H9 (cell line): Measurements from ENCODE around the gene GID8. TPM values are rescaled to one million over a fixed set of nuclear protein-coding genes. Genes with fewer than 3 reads are reported as not detected.
A peak's percentile ranks its signal among the peaks of the same experiment; 100 is the strongest.

Experiments used
- DNase-seq: peaks from one replicate; pipeline ENCODE4 v3.0.0-alpha.2; 2017
- H2AFZ ChIP-seq: one replicate; pipeline ENCODE4 v1.6.1; 2013; ENCODE audit warnings: mild to moderate bottlenecking, low read length, control low read depth, moderate library complexity
- H2AK5ac ChIP-seq: 2 replicates; pipeline ENCODE4 v1.6.1; 2013; ENCODE audit warnings: low read length, control low read depth, mixed read lengths; ENCODE audit not compliant: insufficient read length
- H2BK120ac ChIP-seq: one replicate; pipeline ENCODE4 v1.6.1; 2013; ENCODE audit warnings: low read depth, mild to moderate bottlenecking, low read length, control low read depth, inconsistent platforms; ENCODE audit not compliant: poor library complexity, severe bottlenecking
- H2BK12ac ChIP-seq: 2 replicates; pipeline ENCODE4 v1.6.1; 2013; ENCODE audit warnings: low read length, control low read depth, mixed read lengths, low read depth; ENCODE audit not compliant: insufficient read length
- H2BK15ac ChIP-seq: 2 replicates; pipeline ENCODE4 v1.6.1; 2013; ENCODE audit warnings: low read depth, low read length, control low read depth
- H2BK20ac ChIP-seq: one replicate; pipeline ENCODE4 v1.6.1; 2013; ENCODE audit warnings: low read depth, mild to moderate bottlenecking, low read length, control low read depth, inconsistent platforms; ENCODE audit not compliant: poor library complexity, severe bottlenecking
- H2BK5ac ChIP-seq: 2 replicates; pipeline ENCODE4 v1.6.1; 2013; ENCODE audit warnings: low read length, control low read depth, mixed read lengths; ENCODE audit not compliant: insufficient read length
- H3K14ac ChIP-seq: 2 replicates; pipeline ENCODE4 v1.6.1; 2013; ENCODE audit warnings: low read length, control low read depth; ENCODE audit not compliant: insufficient read depth
- H3K18ac ChIP-seq: 2 replicates; pipeline ENCODE4 v1.6.1; 2013; ENCODE audit warnings: low read depth, mild to moderate bottlenecking, mixed read lengths, low read length, control low read depth; ENCODE audit not compliant: insufficient read length
- H3K23ac ChIP-seq: 2 replicates; pipeline ENCODE4 v1.6.1; 2013; ENCODE audit warnings: low read length, control low read depth, mixed read lengths, low read depth; ENCODE audit not compliant: insufficient read length
- H3K23me2 ChIP-seq: 2 replicates; pipeline ENCODE4 v1.6.1; 2013; ENCODE audit warnings: low read depth, mild to moderate bottlenecking, mixed read lengths, low read length, control low read depth; ENCODE audit not compliant: insufficient read length, poor library complexity, severe bottlenecking
- H3K27ac ChIP-seq: 2 replicates; pipeline ENCODE4 v1.5.1; 2013; ENCODE audit warnings: low read length, control low read depth, mixed read lengths, low read depth; ENCODE audit not compliant: insufficient read length
- H3K27me3 ChIP-seq: 2 replicates; pipeline ENCODE4 v1.6.1; 2013; ENCODE audit warnings: low read length, control low read depth, inconsistent platforms; ENCODE audit not compliant: insufficient read depth
- H3K4ac ChIP-seq: 2 replicates; pipeline ENCODE4 v1.6.1; 2013; ENCODE audit warnings: low read depth, mild to moderate bottlenecking, control low read depth, inconsistent platforms, low read length, moderate library complexity
- H3K4me1 ChIP-seq: 2 replicates; pipeline ENCODE4 v1.6.1; 2013; ENCODE audit warnings: low read length, control low read depth, inconsistent platforms; ENCODE audit not compliant: insufficient read depth
- H3K4me2 ChIP-seq: 2 replicates; pipeline ENCODE4 v1.6.1; 2013; ENCODE audit warnings: low read length, control low read depth, mixed read lengths; ENCODE audit not compliant: insufficient read length, insufficient read depth
- H3K56ac ChIP-seq: 2 replicates; pipeline ENCODE4 v1.6.1; 2013; ENCODE audit warnings: low read depth, mild to moderate bottlenecking, mixed read lengths, low read length, control low read depth; ENCODE audit not compliant: insufficient read length
- H3K79me1 ChIP-seq: 2 replicates; pipeline ENCODE4 v1.6.1; 2013; ENCODE audit warnings: low read depth, mild to moderate bottlenecking, moderate library complexity, low read length, control low read depth, inconsistent platforms; ENCODE audit not compliant: insufficient read depth, poor library complexity, severe bottlenecking
- H3K79me2 ChIP-seq: 2 replicates; pipeline ENCODE4 v1.6.1; 2013; ENCODE audit warnings: low read length, control low read depth, inconsistent platforms; ENCODE audit not compliant: insufficient read depth
- H3K9ac ChIP-seq: 2 replicates; pipeline ENCODE4 v1.6.1; 2013; ENCODE audit warnings: low read length, control low read depth, mixed read lengths; ENCODE audit not compliant: insufficient read length; ENCODE audit errors: extremely low read depth
- H3K9me3 ChIP-seq: one replicate; pipeline ENCODE4 v1.6.1; 2013; ENCODE audit warnings: low read depth, low read length, inconsistent platforms; ENCODE audit not compliant: control insufficient read depth
- H3T11ph ChIP-seq: one replicate; pipeline ENCODE4 v1.6.1; 2013; ENCODE audit warnings: mild to moderate bottlenecking, low read length, control low read depth, inconsistent platforms
- H4K20me1 ChIP-seq: one replicate; pipeline ENCODE4 v1.6.1; 2013; ENCODE audit not compliant: control insufficient read depth, insufficient read length, insufficient read depth
- H4K5ac ChIP-seq: 2 replicates; pipeline ENCODE4 v1.6.1; 2013; ENCODE audit warnings: low read depth, mild to moderate bottlenecking, mixed read lengths, low read length, control low read depth; ENCODE audit not compliant: insufficient read length
- H4K8ac ChIP-seq: replicated peaks from 2 replicates; pipeline ENCODE4 v1.6.1; 2013; ENCODE audit warnings: low read length, control low read depth, mixed read lengths, low read depth; ENCODE audit not compliant: insufficient read length
- H4K91ac ChIP-seq: 2 replicates; pipeline ENCODE4 v1.6.1; 2013; ENCODE audit warnings: low read depth, mild to moderate bottlenecking, moderate library complexity, mixed read lengths, low read length, control low read depth; ENCODE audit not compliant: insufficient read length
- H3K27ac Mint-ChIP-seq, 3 experiments: 2 replicates in 2 of 3; 3 replicates in 1 of 3; pipeline ENCODE4 v1.8.0; 2020 to 2021; ENCODE audit warnings: mixed read lengths in 3 of 3, mild to moderate bottlenecking in 1 of 3, moderate library complexity in 1 of 3
- H3K27me3 Mint-ChIP-seq: 2 replicates; pipeline ENCODE4 v1.8.0; 2021; ENCODE audit warnings: low read depth, mild to moderate bottlenecking, moderate library complexity, mixed read lengths
- H3K36me3 Mint-ChIP-seq, 3 experiments: 2 replicates in 2 of 3; 3 replicates in 1 of 3; pipeline ENCODE4 v1.8.0; 2020 to 2021; ENCODE audit warnings: low read depth in 3 of 3, mixed read lengths in 3 of 3; ENCODE audit not compliant: insufficient read depth in 1 of 3
- H3K4me1 Mint-ChIP-seq, 2 experiments: 2 replicates each; pipeline ENCODE4 v1.8.0; 2020; ENCODE audit warnings: mixed read lengths in 2 of 2
- H3K4me3 Mint-ChIP-seq, 2 experiments: 2 replicates in 1 of 2; 3 replicates in 1 of 2; pipeline ENCODE4 v1.8.0; 2020 to 2021; ENCODE audit warnings: mild to moderate bottlenecking in 2 of 2, mixed read lengths in 2 of 2, moderate library complexity in 1 of 2
- H3K9me3 Mint-ChIP-seq, 2 experiments: 2 replicates in 1 of 2; 3 replicates in 1 of 2; pipeline ENCODE4 v1.8.0; 2020; ENCODE audit warnings: mild to moderate bottlenecking in 2 of 2, mixed read lengths in 2 of 2, moderate library complexity in 1 of 2
- CTCF ChIP-seq: fragments of 200-600 bp; sonication (generic); conservative IDR thresholded peaks from 3 replicates; pipeline ENCODE4 v1.8.0; 2021; ENCODE audit warnings: antibody characterized with exemption, mild to moderate bottlenecking
- WGBS: extraction: QIAGEN DNeasy Blood & Tissue Kit; methylation state at CpG from one replicate; pipeline ENCODE4 v1.1.7; 2013; ENCODE audit warnings: missing lambda C conversion rate, low lambda C conversion rate, mixed read lengths; ENCODE audit not compliant: insufficient read length; ENCODE audit errors: extremely low coverage; 5-methylcytosine and 5-hydroxymethylcytosine counted together
- total RNA-seq: library from RNA; stranded (reverse); gene quantifications from 2 replicates; pipeline ENCODE4 v1.2.1, GENCODE V29; 2021

The GID8 gene
- total RNA-seq, 1 experiment from 2014 or later: 60.9 TPM

- H3K56ac ChIP-seq: no peak within 1 kb of the TSS
Observed at GRCh38 chr20:62926229-62927127, 11.5 kb upstream of the GID8 start, which contains the start of gene DIDO1. Gene DIDO1, minus strand, starts transcription at chr20:62926505.

More at GRCh38 chr20:62926229-62927127, 11.5 kb upstream of the GID8 start, which contains the start of gene DIDO1:
- H3K27ac Mint-ChIP-seq: peak within 1 kb of the TSS; percentile 93 to 97 (median 96)
- peak within 1 kb of the TSS; percentile 96 for H3K14ac ChIP-seq
- H3T11ph ChIP-seq: no peak within 1 kb of the TSS
- no peak within 1 kb of the TSS for H2BK15ac ChIP-seq
- peaks cover 38% of the 10 kb centered on the region for H3K23me2 ChIP-seq
- peaks cover 13% of the 10 kb centered on the region for H3K4me1 ChIP-seq
- DNase-seq: peak; percentile 84
- peaks cover 12% of the 10 kb centered on the region for H4K20me1 ChIP-seq
- H3K36me3 Mint-ChIP-seq: peaks cover 0 to 4% (median 2%) of the 10 kb centered on the region in 3 experiments; a peak in 4 of 7 replicates
- H3K79me2 ChIP-seq: peaks cover 60% of the 10 kb centered on the region
- H2BK20ac ChIP-seq: no peak within 1 kb of the TSS
- H3K4me3 Mint-ChIP-seq: peak within 1 kb of the TSS; percentile 92 to 97
- H2BK5ac ChIP-seq: peak within 1 kb of the TSS; percentile 57
- TF ChIP-seq CTCF: peak; percentile 67
- H3K4ac ChIP-seq: no peak within 1 kb of the TSS
- H3K4me2 ChIP-seq: peak within 1 kb of the TSS; percentile 100
- no peak within 1 kb of the TSS for H2BK120ac ChIP-seq
- no peaks in the 10 kb centered on the region for H3K9me3 ChIP-seq
- no peak within 1 kb of the TSS for H3K23ac ChIP-seq
- peak within 1 kb of the TSS; percentile 94 for H3K9ac ChIP-seq
- peak within 1 kb of the TSS; percentile 9 for H4K8ac ChIP-seq
- H3K27ac ChIP-seq: peak within 1 kb of the TSS; percentile 99
- no peak within 1 kb of the TSS for H2AFZ ChIP-seq
- peaks cover 56 to 60% of the 10 kb centered on the region in 2 experiments for H3K4me1 Mint-ChIP-seq
- no peak within 1 kb of the TSS for H2BK12ac ChIP-seq
- H2AK5ac ChIP-seq: no peak within 1 kb of the TSS
- no peaks in the 10 kb centered on the region for H3K27me3 Mint-ChIP-seq
- H3K79me1 ChIP-seq: no peaks in the 10 kb centered on the region
- no CpG with 5 or more reads among the region's 92 CpGs for WGBS
- H3K9me3 Mint-ChIP-seq: no peaks in the 10 kb centered on the region
- H3K18ac ChIP-seq: peak within 1 kb of the TSS; percentile 86
- no peak within 1 kb of the TSS for H4K91ac ChIP-seq
- H4K5ac ChIP-seq: peak within 1 kb of the TSS; percentile 53
- H3K27me3 ChIP-seq: no peaks in the 10 kb centered on the region
